ENCODE measurements around the gene EPM2AIP1.
"Not testable (repeated sequence)": the region's sequence is repeated elsewhere in the genome, so short reads cannot be mapped to it uniquely, and the experiment has no call there.

The EPM2AIP1 gene

DNA sequence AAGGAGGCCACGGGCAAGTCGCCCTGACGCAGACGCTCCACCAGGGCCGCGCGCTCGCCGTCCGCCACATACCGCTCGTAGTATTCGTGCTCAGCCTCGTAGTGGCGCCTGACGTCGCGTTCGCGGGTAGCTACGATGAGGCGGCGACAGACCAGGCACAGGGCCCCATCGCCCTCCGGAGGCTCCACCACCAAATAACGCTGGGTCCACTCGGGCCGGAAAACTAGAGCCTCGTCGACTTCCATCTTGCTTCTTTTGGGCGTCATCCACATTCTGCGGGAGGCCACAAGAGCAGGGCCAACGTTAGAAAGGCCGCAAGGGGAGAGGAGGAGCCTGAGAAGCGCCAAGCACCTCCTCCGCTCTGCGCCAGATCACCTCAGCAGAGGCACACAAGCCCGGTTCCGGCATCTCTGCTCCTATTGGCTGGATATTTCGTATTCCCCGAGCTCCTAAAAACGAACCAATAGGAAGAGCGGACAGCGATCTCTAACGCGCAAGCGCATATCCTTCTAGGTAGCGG, at the start of gene EPM2AIP1:
Gene EPM2AIP1, minus strand, starts transcription at position 326 of the 520 bp plus-strand sequence. Its CDS starts 54 bp downstream, at position 272.
- peak in 1 of 2 donors; percentile 99 for DNase-seq (ENCODE audit: low read depth in 2 of 2)

DNA sequence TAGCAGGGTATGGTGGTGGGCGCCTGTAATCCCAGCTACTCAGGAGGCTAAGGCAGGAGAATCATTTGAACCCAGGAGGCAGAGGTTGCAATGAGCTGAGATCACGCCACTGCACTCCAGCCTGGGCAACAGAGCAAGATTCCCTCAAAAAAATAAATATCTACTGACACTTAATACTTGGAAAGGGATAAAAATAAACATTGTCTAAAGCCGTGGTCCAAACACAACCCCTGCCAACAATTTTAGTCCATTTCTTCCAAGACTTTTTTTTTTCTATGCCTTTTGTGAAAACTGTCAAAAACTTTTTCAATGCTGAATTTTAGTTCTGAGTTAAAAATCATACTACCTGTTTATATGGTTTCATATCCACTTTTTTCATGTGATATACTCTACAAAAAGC, 49.8 kb upstream of the EPM2AIP1 start:
- not testable (repeated sequence) for DNase-seq (ENCODE audit: low read depth in 2 of 2)

GRCh38 chr3:37041546-37042195, 48.7 kb upstream of the EPM2AIP1 start:
- no peak for DNase-seq (ENCODE audit: low read depth in 2 of 2)

DNA sequence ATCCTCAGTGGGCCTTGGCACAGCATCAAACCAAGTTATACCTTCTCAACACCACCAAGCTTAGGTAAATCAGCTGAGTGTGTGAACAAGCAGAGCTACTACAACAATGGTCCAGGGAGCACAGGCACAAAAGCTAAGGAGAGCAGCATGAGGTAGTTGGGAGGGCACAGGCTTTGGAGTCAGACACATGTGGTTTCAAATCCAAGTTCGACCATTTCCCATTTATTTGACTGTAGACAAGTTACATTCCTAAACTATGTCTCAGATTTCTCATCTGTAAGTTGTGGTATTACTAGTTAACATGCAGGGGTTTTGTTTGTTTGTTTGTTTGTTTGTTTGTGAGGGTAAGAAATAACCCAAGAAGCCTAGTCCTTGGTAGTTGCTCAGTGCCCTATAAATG, 47.3 kb upstream of the EPM2AIP1 start:
- no peak for DNase-seq (ENCODE audit: low read depth in 2 of 2)

DNA sequence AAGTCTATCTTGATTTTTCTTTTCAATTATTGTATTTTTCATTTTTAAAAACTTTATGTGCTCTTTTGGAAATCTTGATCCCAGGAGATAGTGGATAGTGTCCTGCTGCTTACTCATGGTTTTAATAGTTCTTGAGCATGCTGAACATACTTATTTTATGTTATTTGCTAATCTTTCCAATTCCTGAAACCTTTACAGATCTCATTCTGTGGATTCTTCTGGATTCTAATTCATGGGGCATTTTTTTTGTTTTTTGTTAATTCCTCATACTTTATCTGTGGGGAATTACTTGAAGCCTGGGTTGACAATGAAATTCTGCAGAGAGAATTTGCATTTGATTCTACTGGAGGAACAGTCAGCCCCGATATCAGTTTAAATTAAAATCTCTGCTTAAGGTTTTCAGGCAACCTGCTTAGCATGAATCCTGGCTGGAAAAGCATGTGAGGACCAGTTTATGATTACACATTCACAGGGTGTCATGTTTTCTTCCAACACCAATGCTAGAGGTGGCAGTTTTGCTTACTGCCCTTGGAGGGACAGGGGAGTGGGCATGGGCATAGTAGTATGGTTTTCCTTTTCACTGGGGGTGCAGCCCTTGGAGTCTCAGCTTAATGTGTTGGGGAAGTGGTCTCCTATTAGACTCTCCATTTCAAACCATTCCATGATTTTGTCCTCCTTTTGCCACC, 46.4 kb upstream of the EPM2AIP1 start:
- DNase-seq (ENCODE audit: low read depth in 2 of 2), result no peak

- no peak for DNase-seq (ENCODE audit: low read depth in 2 of 2)
These were observed 44.4 kb upstream of the EPM2AIP1 start for GRCh38 chr3:37037352-37037751.

DNA sequence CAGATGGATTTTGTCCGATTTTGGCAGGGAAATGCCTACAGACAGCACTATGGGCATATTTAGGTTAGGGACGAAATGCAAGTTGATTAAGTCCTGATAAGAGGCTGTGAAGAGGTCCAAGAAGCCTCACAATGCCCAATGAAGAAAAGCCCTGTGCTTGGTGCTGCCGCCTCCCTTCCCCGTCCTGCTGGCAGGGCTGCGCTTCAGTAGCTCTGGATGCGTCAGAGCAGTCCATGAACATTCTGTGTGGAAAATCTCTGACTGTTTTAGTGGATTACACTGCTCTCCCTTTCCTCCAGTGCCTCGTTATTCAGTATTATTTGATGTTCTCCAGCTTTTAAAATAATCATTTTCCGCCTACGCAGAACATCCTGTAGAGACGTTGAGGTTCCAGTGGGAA, 40.0 kb upstream of the EPM2AIP1 start:
- DNase-seq (ENCODE audit: low read depth in 2 of 2), result no peak

- DNase-seq (ENCODE audit: low read depth in 2 of 2), result no peak
These were observed 38.3 kb upstream of the EPM2AIP1 start for GRCh38 chr3:37031096-37031682.

- DNase-seq (ENCODE audit: low read depth in 2 of 2), result no peak
These were observed 37.7 kb upstream of the EPM2AIP1 start for GRCh38 chr3:37030588-37030987.

GRCh38 chr3:37029516-37030163, 36.7 kb upstream of the EPM2AIP1 start:
- DNase-seq (ENCODE audit: low read depth in 2 of 2), result no peak

- no peak for DNase-seq (ENCODE audit: low read depth in 2 of 2)
These were observed 36.2 kb upstream of the EPM2AIP1 start for GRCh38 chr3:37029111-37029510.

GRCh38 chr3:37028329-37028728, 35.4 kb upstream of the EPM2AIP1 start:
- no peak for DNase-seq (ENCODE audit: low read depth in 2 of 2)

GRCh38 chr3:37026851-37027250, 33.9 kb upstream of the EPM2AIP1 start:
- no peak for DNase-seq (ENCODE audit: low read depth in 2 of 2)

- no peak for DNase-seq (ENCODE audit: low read depth in 2 of 2)
These were observed 32.8 kb upstream of the EPM2AIP1 start for GRCh38 chr3:37025561-37026335.

- no peak for DNase-seq (ENCODE audit: low read depth in 2 of 2)
These were observed 32.0 kb upstream of the EPM2AIP1 start for GRCh38 chr3:37024820-37025405.

DNA sequence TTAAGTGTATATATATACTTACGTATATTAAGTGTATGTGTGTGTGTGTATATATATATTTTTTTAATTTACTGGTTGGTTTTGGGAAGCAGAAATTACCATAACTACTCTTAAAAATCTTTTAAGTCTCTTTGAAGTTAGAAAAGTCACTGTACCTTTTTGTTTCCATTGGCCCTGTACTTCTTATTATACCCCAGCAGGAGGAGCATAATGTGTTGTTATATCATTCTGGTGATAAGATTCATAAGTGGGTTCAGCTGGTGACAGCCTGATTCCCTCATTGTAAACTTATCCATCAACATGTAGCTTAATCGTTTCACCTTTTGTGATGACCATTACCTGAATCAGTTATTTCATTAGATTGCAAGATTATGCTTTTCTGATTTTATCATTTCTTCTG, 31.2 kb upstream of the EPM2AIP1 start:
- no peak for DNase-seq (ENCODE audit: low read depth in 2 of 2)

- no peak for DNase-seq (ENCODE audit: low read depth in 2 of 2)
These were observed 24.8 kb upstream of the EPM2AIP1 start for GRCh38 chr3:37017683-37018082.

- no peak for DNase-seq (ENCODE audit: low read depth in 2 of 2)
These were observed 24.0 kb upstream of the EPM2AIP1 start for GRCh38 chr3:37016903-37017302.

GRCh38 chr3:37015642-37016041, 22.7 kb upstream of the EPM2AIP1 start:
- DNase-seq (ENCODE audit: low read depth in 2 of 2), result no peak

GRCh38 chr3:37014620-37015019, 21.7 kb upstream of the EPM2AIP1 start:
- no peak for DNase-seq (ENCODE audit: low read depth in 2 of 2)

All from activated CD8-positive, alpha-beta memory T cell treated with anti-CD3 and anti-CD28 coated beads for 4 hours (primary cell).